GM23338 (cell line): ENCODE results near the gene CCDC57. TPM values are rescaled to one million over a fixed set of nuclear protein-coding genes. Genes with fewer than 3 reads are reported as not detected.

ENCODE experiments used
- ATAC-seq: fragments of 200-7000 bp; cut with Tn5 transposase; 3 replicates; pipeline ENCODE4 v1.9.1; 2020
- DNase-seq: peaks from one replicate; pipeline ENCODE4 v3.0.0-alpha.2; 2015; ENCODE audit warnings: low spot score
- H2AFZ ChIP-seq: fragments of 200-600 bp; sonication (generic); 2 replicates; pipeline ENCODE4 v1.8.0; 2016; ENCODE audit warnings: antibody characterized with exemption, mild to moderate bottlenecking, moderate library complexity
- H3F3A ChIP-seq: fragments of 200-600 bp; sonication (generic); replicated peaks from 2 replicates; pipeline ENCODE4 v1.8.0; 2017; ENCODE audit warnings: antibody characterized with exemption, mixed run types, low read depth
- H3K27ac ChIP-seq: fragments of 200-600 bp; sonication (generic); 2 replicates; pipeline ENCODE4 v1.6.1; 2016; ENCODE audit warnings: low read depth
- H3K27me3 ChIP-seq: fragments of 200-600 bp; sonication (generic); 2 replicates; pipeline ENCODE4 v1.8.0; 2016; ENCODE audit warnings: mild to moderate bottlenecking, mixed run types, moderate library complexity; ENCODE audit not compliant: insufficient read depth
- H3K36me3 ChIP-seq: fragments of 200-600 bp; sonication (generic); 2 replicates; pipeline ENCODE4 v1.8.0; 2016; ENCODE audit warnings: mild to moderate bottlenecking; ENCODE audit not compliant: insufficient read depth
- H3K4me1 ChIP-seq: fragments of 200-600 bp; sonication (generic); 2 replicates; pipeline ENCODE4 v1.8.0; 2016; ENCODE audit warnings: mild to moderate bottlenecking, moderate library complexity; ENCODE audit not compliant: insufficient read depth
- H3K4me2 ChIP-seq: fragments of 200-600 bp; sonication (generic); 2 replicates; pipeline ENCODE4 v1.7.1; 2017; ENCODE audit warnings: mixed run types
- H3K4me3 ChIP-seq: fragments of 200-600 bp; sonication (generic); 2 replicates; pipeline ENCODE4 v1.6.1; 2016; ENCODE audit warnings: mixed run types
- H3K79me2 ChIP-seq: fragments of 200-600 bp; sonication (generic); replicated peaks from 2 replicates; pipeline ENCODE4 v1.8.0; 2017; ENCODE audit warnings: mild to moderate bottlenecking; ENCODE audit not compliant: insufficient read depth
- H3K9me2 ChIP-seq: fragments of 200-600 bp; sonication (generic); 2 replicates; pipeline ENCODE4 v1.8.0; 2017; ENCODE audit not compliant: insufficient read depth
- H4K20me1 ChIP-seq: fragments of 200-600 bp; sonication (generic); replicated peaks from 2 replicates; pipeline ENCODE4 v1.8.0; 2017; ENCODE audit warnings: mild to moderate bottlenecking; ENCODE audit not compliant: insufficient read depth
- H3K27ac Mint-ChIP-seq: 2 replicates; pipeline ENCODE4 v1.8.0; 2020; ENCODE audit warnings: inconsistent platforms, mild to moderate bottlenecking, moderate library complexity, mixed read lengths
- H3K27me3 Mint-ChIP-seq: 3 replicates; pipeline ENCODE4 v1.8.0; 2022; ENCODE audit warnings: low read depth, mild to moderate bottlenecking, moderate library complexity, mixed read lengths, inconsistent platforms; ENCODE audit not compliant: insufficient read depth, poor library complexity
- H3K36me3 Mint-ChIP-seq: 3 replicates; pipeline ENCODE4 v1.8.0; 2021; ENCODE audit warnings: low read depth, mild to moderate bottlenecking, inconsistent platforms, moderate library complexity, mixed read lengths
- H3K4me1 Mint-ChIP-seq: 3 replicates; pipeline ENCODE4 v1.8.0; 2020; ENCODE audit warnings: mild to moderate bottlenecking, inconsistent platforms, mixed read lengths
- H3K4me3 Mint-ChIP-seq: 3 replicates; pipeline ENCODE4 v1.8.0; 2021; ENCODE audit warnings: moderate library complexity, mild to moderate bottlenecking, inconsistent platforms, mixed read lengths
- H3K9me3 Mint-ChIP-seq: 3 replicates; pipeline ENCODE4 v1.8.0; 2020; ENCODE audit warnings: moderate library complexity, mild to moderate bottlenecking, inconsistent platforms, mixed read lengths
- ETS1 ChIP-seq: IDR thresholded peaks from 2 replicates; pipeline ENCODE4 v1.6.1; 2016; ENCODE audit warnings: antibody characterized with exemption
- EZH2phosphoT487 ChIP-seq: fragments of 200-600 bp; sonication (generic); IDR thresholded peaks from one replicate; pipeline ENCODE4 v1.8.1; 2018; ENCODE audit warnings: antibody characterized with exemption; ENCODE audit not compliant: unreplicated experiment
- JUNB ChIP-seq: IDR thresholded peaks from one replicate; pipeline ENCODE4 v1.6.1; 2016; ENCODE audit warnings: antibody characterized with exemption; ENCODE audit not compliant: unreplicated experiment
- NANOG ChIP-seq: IDR thresholded peaks from 2 replicates; pipeline ENCODE4 v1.6.1; 2016; ENCODE audit warnings: antibody characterized with exemption, borderline replicate concordance
- POLR2AphosphoS5 ChIP-seq: IDR thresholded peaks from 2 replicates; pipeline ENCODE4 v1.6.1; 2016; ENCODE audit warnings: antibody characterized with exemption, low read depth
- REST ChIP-seq: IDR thresholded peaks from one replicate; pipeline ENCODE4 v1.6.1; 2018; ENCODE audit warnings: antibody characterized with exemption; ENCODE audit not compliant: unreplicated experiment
- STAT1 ChIP-seq: IDR thresholded peaks from one replicate; pipeline ENCODE4 v1.6.1; 2016; ENCODE audit warnings: antibody characterized with exemption; ENCODE audit not compliant: unreplicated experiment
- ZNF114 ChIP-seq: fragments of 250-450 bp; sonication (Bioruptor Pico); IDR thresholded peaks from 2 replicates; pipeline ENCODE4 v1.5.0; 2020; ENCODE audit warnings: mild to moderate bottlenecking, moderate library complexity
- ZNF331 ChIP-seq: fragments of 250-450 bp; sonication (Bioruptor Pico); IDR thresholded peaks from 2 replicates; pipeline ENCODE4 v1.5.0; 2020; ENCODE audit warnings: low read depth, mild to moderate bottlenecking, moderate library complexity
- ZNF462 ChIP-seq: fragments of 250-450 bp; sonication (Bioruptor Pico); IDR thresholded peaks from 2 replicates; pipeline ENCODE4 v1.5.0; 2020; ENCODE audit warnings: mild to moderate bottlenecking, moderate library complexity
- polyA plus RNA-seq: library from polyadenylated mRNA; unstranded; fragments of >200 nt; fragmentation: Nextera tagmentation; extraction: Ambion mirVana; gene quantifications from 2 replicates; pipeline ENCODE4 v1.2.1, GENCODE V29; 2016
- total RNA-seq: library from RNA; depleted of rRNA; stranded (reverse); fragments of >200 nt; shearing (Covaris generic); gene quantifications from 2 replicates; pipeline ENCODE4 v1.2.3, GENCODE V29; 2014

The CCDC57 gene
- total and polyA plus RNA-seq, 2 experiments from 2014 or later: 7.0 to 16.3 TPM

- TF ChIP-seq POLR2AphosphoS5 (no peak), REST (no peak), ETS1 (no peak), NANOG (no peak), EZH2phosphoT487 (no peak), STAT1 (no peak), ZNF114 (CRISPR knock-in tag) (no peak)
Measured at GRCh38 chr17:82194765-82195164, 17.9 kb downstream of the CCDC57 start (continued).

GRCh38 chr17:82193520-82194220 lies 19.0 kb downstream of the CCDC57 start:
- H3K4me2 ChIP-seq: no peak overlapping the region
- H3F3A ChIP-seq: no peaks in the 10 kb centered on the region
- no peaks in the 10 kb centered on the region for H3K9me2 ChIP-seq
- peaks cover 2% of the 10 kb centered on the region; the same call in 1 of the 2 replicates for H4K20me1 ChIP-seq
- no peak overlapping the region for H3K4me3 ChIP-seq
- no peaks in the 10 kb centered on the region for H3K36me3 ChIP-seq
- H3K79me2 ChIP-seq: no peaks in the 10 kb centered on the region
- no peaks in the 10 kb centered on the region; the same call in 2 of the 3 replicates for H3K9me3 Mint-ChIP-seq
- no peak overlapping the region for H3K27ac ChIP-seq
- H3K4me1 Mint-ChIP-seq: no peaks in the 10 kb centered on the region
- no peaks in the 10 kb centered on the region for H3K27me3 ChIP-seq
- no peak overlapping the region for H3K27ac Mint-ChIP-seq
- H2AFZ ChIP-seq: no peak overlapping the region
- no peak overlapping the region for H3K4me3 Mint-ChIP-seq
- no peaks in the 10 kb centered on the region for H3K4me1 ChIP-seq
- H3K27me3 Mint-ChIP-seq: peaks cover 1% of the 10 kb centered on the region
- no peak for ATAC-seq
- DNase-seq: no peak
- H3K36me3 Mint-ChIP-seq: peaks cover 12% of the 10 kb centered on the region; the same call in 2 of the 3 replicates
- TF ChIP-seq JUNB (no peak), POLR2AphosphoS5 (no peak), STAT1 (no peak), NANOG (no peak), REST (no peak), ZNF331 (CRISPR knock-in tag) (no peak), ZNF462 (CRISPR knock-in tag) (no peak)
